IMR-90 (cell line): Measurements from ENCODE around the gene SLC6A4.

Experiments used
- BHLHE40 ChIP-seq: fragments of 150-350 bp; IDR thresholded peaks from 2 replicates; pipeline ENCODE4 v1.6.1; 2016; ENCODE audit warnings: mild to moderate bottlenecking, low read depth, low read length
- CEBPB ChIP-seq: IDR thresholded peaks from 2 replicates; pipeline ENCODE4 v1.6.1; 2012; ENCODE audit warnings: low read depth, low read length, improper control_type of control experiment
- CTCF ChIP-seq: conservative IDR thresholded peaks from 2 replicates; pipeline ENCODE4 v1.5.1; 2012; ENCODE audit warnings: mild to moderate bottlenecking, low read depth, low read length, improper control_type of control experiment
- ELK1 ChIP-seq: fragments of 150-350 bp; IDR thresholded peaks from 2 replicates; pipeline ENCODE4 v1.6.1; 2016; ENCODE audit warnings: low read depth, mild to moderate bottlenecking, low read length, moderate library complexity, borderline replicate concordance
- FOS ChIP-seq: fragments of 150-350 bp; IDR thresholded peaks from 2 replicates; pipeline ENCODE4 v1.6.1; 2016; ENCODE audit warnings: low read depth, low read length
- POLR2A ChIP-seq: IDR thresholded peaks from 2 replicates; pipeline ENCODE4 v1.6.1; 2012; ENCODE audit warnings: mild to moderate bottlenecking, low read depth, low read length
- RAD21 ChIP-seq: IDR thresholded peaks from 2 replicates; pipeline ENCODE4 v1.6.1; 2012; ENCODE audit warnings: low read length, improper control_type of control experiment
- RFX5 ChIP-seq: IDR thresholded peaks from 2 replicates; pipeline ENCODE4 v1.8.0; 2012; ENCODE audit warnings: low read depth, mild to moderate bottlenecking, low read length, moderate library complexity
- USF2 ChIP-seq: fragments of 150-350 bp; IDR thresholded peaks from 2 replicates; pipeline ENCODE4 v1.6.1; 2017; ENCODE audit warnings: mild to moderate bottlenecking, antibody characterized with exemption, low read length, low read depth

DNA sequence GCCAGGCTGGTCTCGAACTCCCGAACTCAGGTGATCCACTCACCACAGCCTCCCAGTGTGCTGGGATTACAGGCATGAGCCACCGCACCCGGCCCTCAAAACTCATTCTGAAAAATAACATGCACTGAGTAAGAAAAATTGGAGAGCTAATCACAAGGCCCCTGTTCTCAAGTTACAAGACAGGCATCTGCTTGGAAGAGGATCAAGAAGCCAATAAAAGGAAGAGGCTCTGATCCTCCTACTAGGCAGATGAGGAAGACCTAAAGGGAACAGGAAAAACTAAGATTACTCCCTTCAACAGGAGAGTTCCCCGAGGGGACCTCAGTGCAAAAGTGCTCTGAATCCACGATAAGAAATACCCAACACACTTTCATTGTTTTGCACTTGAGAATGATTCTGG, 37.9 kb upstream of the SLC6A4 start:
- TF ChIP-seq CEBPB (no peak), CTCF (no peak), POLR2A (no peak), RAD21 (no peak), RFX5 (no peak), BHLHE40 (no peak), USF2 (no peak), ELK1 (no peak), FOS (no peak)
